Measurements from ENCODE around the gene PDHX. TPM values are rescaled to one million over a fixed set of nuclear protein-coding genes. Genes with fewer than 3 reads are reported as not detected.

The PDHX gene
- polyA plus RNA-seq, 3 donors = 9.3 to 19.5 (median 17.5) TPM

DNA sequence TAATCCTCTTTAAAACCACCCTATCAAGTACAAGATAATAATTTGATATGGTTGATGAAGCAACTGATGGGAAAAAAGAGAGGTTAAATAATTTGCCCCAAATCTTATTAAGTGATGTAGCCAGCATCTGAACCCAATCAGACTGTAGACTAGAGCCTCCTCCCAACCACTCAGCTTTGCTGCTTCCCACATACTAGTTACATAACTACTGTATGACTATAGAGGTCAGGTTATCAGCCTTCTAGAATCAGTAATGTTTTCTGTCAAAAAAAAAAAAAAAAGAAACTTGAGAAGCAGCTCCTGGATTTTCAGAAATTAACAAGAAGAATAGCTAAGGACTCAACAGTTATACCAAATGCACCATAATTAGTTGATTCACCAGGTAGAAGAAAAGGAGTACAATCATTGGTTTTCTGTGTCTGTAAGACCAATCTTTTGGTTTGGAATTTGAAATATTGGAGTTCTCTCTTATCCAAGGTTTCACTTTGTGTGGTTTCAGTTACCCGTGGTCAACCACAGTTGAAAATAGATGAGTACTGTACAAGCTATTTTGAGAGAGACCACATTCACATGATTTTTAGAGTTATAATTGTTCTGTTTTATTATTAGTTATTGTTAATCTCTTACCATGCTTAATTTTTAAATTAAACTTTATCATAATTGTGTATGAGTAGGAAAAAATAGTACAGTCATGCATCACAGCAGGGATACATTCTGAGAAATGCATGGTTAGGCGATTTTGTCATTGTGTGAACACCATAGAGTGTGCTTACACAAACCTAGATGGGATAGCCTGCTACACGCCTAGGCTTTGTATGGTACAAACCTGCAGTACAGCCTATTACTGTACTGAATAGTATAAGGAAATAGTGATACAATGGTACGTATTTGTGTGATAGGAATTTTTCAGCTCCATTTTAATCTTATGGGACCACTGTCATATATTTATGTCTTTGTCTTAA is 72.2 kb downstream of the PDHX start:
- TF ChIP-seq, protein P1, sequence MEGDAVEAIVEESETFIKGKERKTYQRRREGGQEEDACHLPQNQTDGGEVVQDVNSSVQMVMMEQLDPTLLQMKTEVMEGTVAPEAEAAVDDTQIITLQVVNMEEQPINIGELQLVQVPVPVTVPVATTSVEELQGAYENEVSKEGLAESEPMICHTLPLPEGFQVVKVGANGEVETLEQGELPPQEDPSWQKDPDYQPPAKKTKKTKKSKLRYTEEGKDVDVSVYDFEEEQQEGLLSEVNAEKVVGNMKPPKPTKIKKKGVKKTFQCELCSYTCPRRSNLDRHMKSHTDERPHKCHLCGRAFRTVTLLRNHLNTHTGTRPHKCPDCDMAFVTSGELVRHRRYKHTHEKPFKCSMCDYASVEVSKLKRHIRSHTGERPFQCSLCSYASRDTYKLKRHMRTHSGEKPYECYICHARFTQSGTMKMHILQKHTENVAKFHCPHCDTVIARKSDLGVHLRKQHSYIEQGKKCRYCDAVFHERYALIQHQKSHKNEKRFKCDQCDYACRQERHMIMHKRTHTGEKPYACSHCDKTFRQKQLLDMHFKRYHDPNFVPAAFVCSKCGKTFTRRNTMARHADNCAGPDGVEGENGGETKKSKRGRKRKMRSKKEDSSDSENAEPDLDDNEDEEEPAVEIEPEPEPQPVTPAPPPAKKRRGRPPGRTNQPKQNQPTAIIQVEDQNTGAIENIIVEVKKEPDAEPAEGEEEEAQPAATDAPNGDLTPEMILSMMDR (IDR thresholded peaks at IDR 0.05) = no peak
- no peaks in the 10 kb centered on the region for H3K9me3 Mint-ChIP-seq

DNA sequence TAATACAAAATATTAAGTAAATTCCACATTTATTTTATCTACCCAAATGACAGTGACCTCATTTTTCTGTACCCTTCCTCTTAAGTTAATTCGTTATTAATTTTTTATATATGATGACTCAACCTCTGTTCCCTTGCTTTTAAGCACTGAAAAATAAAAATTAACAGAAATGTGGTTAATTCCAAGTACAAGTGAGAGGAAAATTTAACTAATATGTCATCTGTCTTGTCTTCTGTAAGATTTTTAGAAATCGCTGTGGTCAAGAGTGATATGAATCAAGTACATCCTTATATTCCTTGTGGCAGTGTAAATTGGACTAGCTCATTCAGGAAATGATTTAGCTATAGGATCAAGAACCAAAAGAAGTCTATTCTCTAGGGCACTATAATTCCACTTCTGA is 74.5 kb downstream of the PDHX start:
- Mint-ChIP-seq H3K4me3 (no peak overlapping the region), H3K36me3 (peaks cover 32 to 35% of the 10 kb centered on the region in 2 donors), H3K4me1 (peaks cover 5% of the 10 kb centered on the region), H3K27me3 (ENCODE audit: low read depth in 3 of 3) (no peaks in the 10 kb centered on the region), H3K9me3 (no peaks in the 10 kb centered on the region), H3K27ac (no peak overlapping the region)
- no peak for DNase-seq
- TF ChIP-seq, protein P1 (IDR thresholded peaks at IDR 0.05) = no peak
- H3K4me1 ChIP-seq (ENCODE audit: control insufficient read depth in 1 of 2, insufficient read depth in 2 of 2, low read length in 2 of 2) = no peaks in the 10 kb centered on the region
- H3K9ac ChIP-seq (ENCODE audit: insufficient read depth, low read length, poor library complexity, severe bottlenecking) = no peak overlapping the region
- no peak overlapping the region for H2AFZ ChIP-seq (ENCODE audit: insufficient read depth, low read depth, low read length, poor library complexity, severe bottlenecking)
- no peaks in the 10 kb centered on the region for H3K9me3 ChIP-seq (replicated peaks in 1 of 2; ENCODE audit: control insufficient read depth in 1 of 2, insufficient read depth in 1 of 2, low read length in 2 of 2)
- H4K20me1 ChIP-seq (ENCODE audit: insufficient read depth, low read length) = no peaks in the 10 kb centered on the region
- peaks cover 3 to 27% of the 10 kb centered on the region in 2 donors for H3K36me3 ChIP-seq (replicated peaks in 1 of 2; ENCODE audit: control insufficient read depth in 1 of 2, insufficient read depth in 2 of 2, low read length in 2 of 2)
- no peaks in the 10 kb centered on the region for H3K79me2 ChIP-seq (ENCODE audit: insufficient read depth, low read length)
- H3K4me2 ChIP-seq (replicated peaks; ENCODE audit: extremely low read depth, low read length, poor library complexity, severe bottlenecking) = no peak overlapping the region
- H3K27me3 ChIP-seq (ENCODE audit: control insufficient read depth in 2 of 2, insufficient read depth in 2 of 2, low read length in 2 of 2) = no peaks in the 10 kb centered on the region
- H3K4me3 ChIP-seq (replicated peaks in 1 of 3; ENCODE audit: low read depth in 2 of 3, low read length in 3 of 3) = no peak overlapping the region
- no peak overlapping the region for H3K27ac ChIP-seq (ENCODE audit: low read depth in 1 of 2, low read length in 2 of 2)
- intact Hi-C loops (cut with micrococcal nuclease) = no loop called here
- WGBS (ENCODE audit: insufficient coverage) = no CpG with 5 or more reads among the region's 2 CpGs

More for the DNA sequence above, 72.2 kb downstream of the PDHX start:
- 80% methylated on average over 1 of the region's 4 CpGs for WGBS (ENCODE audit: insufficient coverage)
- Mint-ChIP-seq H3K27ac (peak overlapping the region in 1 of 7 donors; percentile 8), H3K36me3 (peaks cover 41 to 42% of the 10 kb centered on the region in 2 donors), H3K27me3 (ENCODE audit: low read depth in 3 of 3) (no peaks in the 10 kb centered on the region), H3K4me1 (peaks cover 5% of the 10 kb centered on the region), H3K4me3 (no peak overlapping the region)
- Histone ChIP-seq H3K79me2 (ENCODE audit: insufficient read depth, low read length) (no peaks in the 10 kb centered on the region), H3K4me2 (replicated peaks; ENCODE audit: extremely low read depth, low read length, poor library complexity, severe bottlenecking) (no peak overlapping the region), H3K4me1 (ENCODE audit: control insufficient read depth in 1 of 2, insufficient read depth in 2 of 2, low read length in 2 of 2) (no peaks in the 10 kb centered on the region), H3K27ac (ENCODE audit: low read depth in 1 of 2, low read length in 2 of 2) (no peak overlapping the region), H2AFZ (ENCODE audit: insufficient read depth, low read depth, low read length, poor library complexity, severe bottlenecking) (no peak overlapping the region), H3K27me3 (ENCODE audit: control insufficient read depth in 2 of 2, insufficient read depth in 2 of 2, low read length in 2 of 2) (no peaks in the 10 kb centered on the region), H3K9ac (ENCODE audit: insufficient read depth, low read length, poor library complexity, severe bottlenecking) (no peak overlapping the region), H3K9me3 (replicated peaks in 1 of 2; ENCODE audit: control insufficient read depth in 1 of 2, insufficient read depth in 1 of 2, low read length in 2 of 2) (no peaks in the 10 kb centered on the region), H3K4me3 (replicated peaks in 1 of 3; ENCODE audit: low read depth in 2 of 3, low read length in 3 of 3) (no peak overlapping the region), H4K20me1 (ENCODE audit: insufficient read depth, low read length) (no peaks in the 10 kb centered on the region), H3K36me3 (replicated peaks in 1 of 2; ENCODE audit: control insufficient read depth in 1 of 2, insufficient read depth in 2 of 2, low read length in 2 of 2) (peaks cover 10 to 38% of the 10 kb centered on the region in 2 donors)
- intact Hi-C loops (cut with micrococcal nuclease) = no loop called here
- no peak for DNase-seq
